Osteoblast (primary cell): ENCODE data around the gene SUN1. TPM values are rescaled to one million over a fixed set of nuclear protein-coding genes. Genes with fewer than 3 reads are reported as not detected.

ENCODE experiments used
- DNase-seq: peaks from one replicate; pipeline ENCODE4 v3.0.0; 2011; ENCODE audit warnings: low spot score, mixed read lengths; ENCODE audit not compliant: insufficient read length; ENCODE audit errors: missing footprints
- H2AFZ ChIP-seq: 2 replicates; pipeline ENCODE4 v1.6.0; 2011; ENCODE audit warnings: mild to moderate bottlenecking, low read length
- H3K27ac ChIP-seq: 2 replicates; pipeline ENCODE4 v1.5.1; 2011; ENCODE audit warnings: mild to moderate bottlenecking, low read depth, low read length, moderate library complexity
- H3K27me3 ChIP-seq: 2 replicates; pipeline ENCODE4 v1.6.0; 2012; ENCODE audit warnings: mild to moderate bottlenecking, control low read depth, inconsistent platforms, low read length, moderate library complexity; ENCODE audit not compliant: insufficient read depth
- H3K36me3 ChIP-seq: 2 replicates; pipeline ENCODE4 v1.5.1; 2011; ENCODE audit warnings: mild to moderate bottlenecking, low read length, control low read depth, moderate library complexity; ENCODE audit not compliant: insufficient read depth
- H3K4me1 ChIP-seq: 2 replicates; pipeline ENCODE4 v1.5.1; 2011; ENCODE audit warnings: mild to moderate bottlenecking, low read length, control low read depth, moderate library complexity; ENCODE audit not compliant: insufficient read depth
- H3K4me2 ChIP-seq: 2 replicates; pipeline ENCODE4 v1.6.0; 2011; ENCODE audit warnings: mild to moderate bottlenecking, low read length; ENCODE audit not compliant: insufficient read depth
- H3K4me3 ChIP-seq: fragments of 200-600 bp; sonication (generic); 3 replicates; pipeline ENCODE4 v1.5.1; 2012; ENCODE audit warnings: mild to moderate bottlenecking, low read length, inconsistent platforms; ENCODE audit not compliant: insufficient read depth
- H3K79me2 ChIP-seq: 2 replicates; pipeline ENCODE4 v1.6.0; 2012; ENCODE audit warnings: mild to moderate bottlenecking, low read length, control low read depth, inconsistent platforms; ENCODE audit not compliant: insufficient read depth
- H3K9me3 ChIP-seq: 2 replicates; pipeline ENCODE4 v1.5.1; 2011; ENCODE audit warnings: low read depth, low read length, control low read depth
- H4K20me1 ChIP-seq: 2 replicates; pipeline ENCODE4 v1.6.0; 2012; ENCODE audit warnings: mild to moderate bottlenecking, low read length, control low read depth; ENCODE audit not compliant: insufficient read depth
- total RNA-seq: library from RNA; depleted of rRNA; stranded (reverse); fragments of >200 nt; gene quantifications from 2 replicates; pipeline ENCODE4 v1.2.3, GENCODE V29; 2012
- TF ChIP-seq, protein P1 (sequence below): IDR thresholded peaks from 2 replicates; pipeline ENCODE4 v1.5.1; 2011; ENCODE audit warnings: mild to moderate bottlenecking, low read depth, low read length, moderate library complexity; ENCODE audit errors: extremely low read depth

Gene SUN1
- total RNA-seq, 1 donor: 126 TPM

DNA sequence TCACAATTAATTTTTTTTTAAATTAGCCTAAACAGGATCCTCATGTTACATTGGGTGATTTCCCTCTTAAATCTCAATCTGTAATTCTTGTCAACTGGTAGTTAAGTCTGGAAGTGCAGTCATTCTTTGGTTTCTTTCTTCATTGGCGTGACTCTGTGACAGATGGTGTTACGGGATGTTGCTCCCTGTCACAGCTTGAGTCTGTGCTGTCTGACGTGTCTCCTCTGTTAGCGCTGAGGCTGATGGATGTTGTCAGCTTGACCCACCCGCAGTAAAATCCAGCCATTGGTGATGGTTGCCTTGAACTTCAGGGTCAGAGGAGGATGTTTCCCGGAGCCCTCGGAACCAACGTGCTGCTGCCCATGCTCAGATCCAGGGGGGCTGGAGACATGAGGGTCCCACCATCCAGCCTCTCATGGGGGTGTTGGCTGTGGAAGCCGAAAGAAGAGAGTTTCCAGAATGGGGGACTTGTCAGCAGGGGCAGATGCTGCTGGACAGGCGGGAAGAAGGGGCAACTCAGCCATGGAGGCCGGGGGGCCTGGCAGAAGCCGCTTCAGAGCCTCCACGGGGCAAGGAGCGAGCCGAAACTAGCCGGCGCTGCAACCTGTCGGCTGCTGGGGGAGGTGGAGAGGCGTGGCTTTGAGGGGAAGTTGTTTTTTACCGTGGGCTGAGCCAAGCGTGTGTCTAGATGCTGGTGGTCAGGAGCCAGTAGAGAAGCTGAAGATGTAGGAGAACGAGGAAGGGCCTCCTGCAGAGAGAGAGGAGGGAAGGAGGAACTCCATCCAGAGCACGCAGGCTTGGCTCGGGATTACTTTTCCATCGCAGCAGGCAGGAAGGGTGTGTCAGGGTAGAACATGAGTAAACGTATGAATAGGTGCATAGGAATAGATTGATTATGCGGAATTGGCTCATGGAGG, 3.5 kb downstream of the SUN1 start:
- H3K36me3 ChIP-seq: peaks cover 18% of the 10 kb centered on the region
- H3K27ac ChIP-seq: no peak overlapping the region
- H3K4me3 ChIP-seq: no peak overlapping the region
- no peaks in the 10 kb centered on the region for H3K27me3 ChIP-seq
- peaks cover 20% of the 10 kb centered on the region for H3K4me1 ChIP-seq
- peak; percentile 42 for DNase-seq
- H3K79me2 ChIP-seq: peaks cover 84% of the 10 kb centered on the region
- no peak overlapping the region for H3K4me2 ChIP-seq
- peaks cover 14% of the 10 kb centered on the region for H4K20me1 ChIP-seq
- TF ChIP-seq, protein P1, sequence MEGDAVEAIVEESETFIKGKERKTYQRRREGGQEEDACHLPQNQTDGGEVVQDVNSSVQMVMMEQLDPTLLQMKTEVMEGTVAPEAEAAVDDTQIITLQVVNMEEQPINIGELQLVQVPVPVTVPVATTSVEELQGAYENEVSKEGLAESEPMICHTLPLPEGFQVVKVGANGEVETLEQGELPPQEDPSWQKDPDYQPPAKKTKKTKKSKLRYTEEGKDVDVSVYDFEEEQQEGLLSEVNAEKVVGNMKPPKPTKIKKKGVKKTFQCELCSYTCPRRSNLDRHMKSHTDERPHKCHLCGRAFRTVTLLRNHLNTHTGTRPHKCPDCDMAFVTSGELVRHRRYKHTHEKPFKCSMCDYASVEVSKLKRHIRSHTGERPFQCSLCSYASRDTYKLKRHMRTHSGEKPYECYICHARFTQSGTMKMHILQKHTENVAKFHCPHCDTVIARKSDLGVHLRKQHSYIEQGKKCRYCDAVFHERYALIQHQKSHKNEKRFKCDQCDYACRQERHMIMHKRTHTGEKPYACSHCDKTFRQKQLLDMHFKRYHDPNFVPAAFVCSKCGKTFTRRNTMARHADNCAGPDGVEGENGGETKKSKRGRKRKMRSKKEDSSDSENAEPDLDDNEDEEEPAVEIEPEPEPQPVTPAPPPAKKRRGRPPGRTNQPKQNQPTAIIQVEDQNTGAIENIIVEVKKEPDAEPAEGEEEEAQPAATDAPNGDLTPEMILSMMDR: no peak
- H3K9me3 ChIP-seq: no peaks in the 10 kb centered on the region
- no peak overlapping the region for H2AFZ ChIP-seq

DNA sequence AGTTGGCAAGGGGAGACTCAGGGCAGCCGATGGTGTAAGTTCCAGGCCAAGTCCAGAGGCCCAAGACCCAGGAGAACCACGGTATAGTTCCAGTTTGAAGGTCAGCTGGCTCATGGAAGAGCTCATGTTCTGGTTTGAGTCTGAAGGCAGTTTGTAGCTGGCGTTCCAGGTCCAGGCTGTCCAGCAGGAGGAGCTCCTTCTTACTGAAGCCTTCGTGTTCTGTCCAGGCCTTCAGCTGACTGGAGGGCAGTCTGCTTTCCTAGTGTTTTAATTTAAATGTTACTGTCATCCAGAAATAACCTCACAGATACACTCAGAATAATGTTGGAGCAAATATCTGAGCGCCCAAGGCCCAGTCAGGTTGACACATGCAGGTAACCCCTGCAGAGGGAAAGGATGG, 4.2 kb downstream of the SUN1 start:
- no peak overlapping the region for H3K4me2 ChIP-seq

DNA sequence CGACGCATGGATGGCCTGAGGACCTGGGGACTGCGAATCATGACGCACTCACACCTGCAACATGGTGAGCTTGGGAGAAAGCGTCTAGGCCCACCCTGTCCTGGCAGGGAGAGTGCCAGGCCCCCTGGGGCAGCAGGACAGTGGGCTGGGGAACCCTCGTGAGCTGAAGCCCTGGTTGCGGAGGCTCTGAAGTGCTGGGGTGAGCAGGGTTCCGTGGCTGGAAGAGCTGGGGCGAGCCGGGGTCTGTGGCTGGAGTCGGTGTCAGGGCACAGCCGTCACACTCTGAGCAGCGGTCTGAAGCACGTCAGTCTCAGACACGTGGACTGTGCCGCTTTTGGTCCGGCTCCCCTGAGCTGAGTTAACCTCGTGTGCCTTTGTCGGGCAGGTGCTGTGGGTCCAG, 4.7 kb downstream of the SUN1 start:
- H3K9me3 ChIP-seq: no peaks in the 10 kb centered on the region
- H3K4me3 ChIP-seq: no peak overlapping the region
- no peaks in the 10 kb centered on the region for H3K27me3 ChIP-seq
- H3K27ac ChIP-seq: no peak overlapping the region
- H2AFZ ChIP-seq: no peak overlapping the region
- DNase-seq: no peak
- H3K36me3 ChIP-seq: peaks cover 22% of the 10 kb centered on the region
- H3K4me1 ChIP-seq: peaks cover 13% of the 10 kb centered on the region
- TF ChIP-seq, protein P1: no peak
- H3K79me2 ChIP-seq: peaks cover 81% of the 10 kb centered on the region
- peaks cover 13% of the 10 kb centered on the region for H4K20me1 ChIP-seq
- no peak overlapping the region for H3K4me2 ChIP-seq

More for the DNA sequence above, 4.2 kb downstream of the SUN1 start:
- no peaks in the 10 kb centered on the region for H3K27me3 ChIP-seq
- peak; percentile 87 for DNase-seq
- TF ChIP-seq, protein P1: peak; percentile 61
- H3K27ac ChIP-seq: no peak overlapping the region
- H4K20me1 ChIP-seq: peaks cover 11% of the 10 kb centered on the region
- peaks cover 80% of the 10 kb centered on the region for H3K79me2 ChIP-seq
- no peak overlapping the region for H3K4me3 ChIP-seq
- no peaks in the 10 kb centered on the region for H3K9me3 ChIP-seq
- H3K36me3 ChIP-seq: peaks cover 18% of the 10 kb centered on the region
- peaks cover 17% of the 10 kb centered on the region for H3K4me1 ChIP-seq
- no peak overlapping the region for H2AFZ ChIP-seq

DNA sequence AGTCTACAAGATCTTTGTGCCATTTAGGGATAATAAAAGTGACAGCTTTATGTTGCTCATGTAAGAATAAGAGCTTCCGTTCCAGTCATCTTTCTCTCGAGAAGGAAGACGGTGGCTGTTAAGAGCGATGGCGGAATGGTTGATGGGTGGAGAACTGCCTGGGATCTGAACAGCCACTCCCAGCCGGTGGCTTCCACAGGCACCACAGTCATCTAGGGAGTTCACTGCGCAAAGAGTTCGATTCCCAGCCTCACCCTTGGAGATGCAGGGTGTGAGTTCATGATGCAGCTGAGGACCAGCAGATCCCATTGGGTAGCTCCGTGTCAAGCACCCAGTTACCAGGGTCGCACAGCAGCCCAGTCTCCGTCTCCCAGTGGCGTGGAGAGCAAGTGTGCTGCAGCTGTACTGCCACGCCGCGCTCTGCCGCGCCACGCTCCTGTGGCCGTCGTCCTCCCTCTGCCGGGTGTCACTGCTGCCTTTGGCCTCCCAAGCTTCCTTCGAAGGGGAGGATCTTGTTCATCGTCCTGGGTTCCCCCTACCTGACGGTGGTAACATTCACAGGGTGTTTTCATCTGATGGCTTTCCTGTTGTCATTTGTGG, 7.8 kb downstream of the SUN1 start:
- Histone ChIP-seq H3K4me3 (no peak overlapping the region), H3K9me3 (no peaks in the 10 kb centered on the region), H3K4me2 (no peak overlapping the region), H3K79me2 (peaks cover 69% of the 10 kb centered on the region), H4K20me1 (peaks cover 18% of the 10 kb centered on the region), H3K27me3 (no peaks in the 10 kb centered on the region), H3K27ac (no peak overlapping the region), H3K4me1 (peaks cover 3% of the 10 kb centered on the region), H3K36me3 (peaks cover 37% of the 10 kb centered on the region), H2AFZ (no peak overlapping the region)
- TF ChIP-seq, protein P1: no peak
- DNase-seq: peak; percentile 65
